Heart left ventricle (tissue), 13 donors: ENCODE data around the gene CDK5R2.

ENCODE experiments used
- POLR2A ChIP-seq, 2 donors: fragments of 450-650 bp; IDR thresholded peaks; one replicate each; pipeline ENCODE4 v1.6.1; 2017; ENCODE audit warnings: antibody characterized with exemption in 2 of 2, mild to moderate bottlenecking in 2 of 2, moderate library complexity in 2 of 2
- TF ChIP-seq, protein P1 (sequence below), 12 donors: fragments of 200-600 bp; sonication (generic) in 4 of 12; IDR thresholded peaks; one replicate each; pipeline versions ENCODE4 v1.5.0 to v1.8.0; 2018 to 2022; ENCODE audit warnings: antibody characterized with exemption in 12 of 12, mild to moderate bottlenecking in 5 of 12
- donor health status: ischemic (EF 13 %, LVEDD 7.1; RV severe dilation, severe dysfunction).
- donor health status: DM: no; HTN: yes; CAD: no.
- donor health status: DM: no; HTN: no; CAD: no.
- donor health status: ischemic (EF 25% LVEDD 6.9; RV normal size, moderate dysfunction).
- donor health status: ischemic (EF 25% LVEDD 5.7; RV mildly dilated, moderate dysfunction).
- donor health status: ischemic (EF 35%, LVEDD 5.7; RV mildly dilated, moderate dysfunction).
- donor health status: nonischemic (EF 11% LVEDD 7.7; RV severe dilation, severe dysfunction).
- donor health status: DM: yes; HTN: yes; CAD: no.
- donor health status: PGD.
- donor health status: ischemic (EF 29% LVEDD 5.4; RV normal size, mild dysfunction).
- donor health status: nonischemic (EF 23%, LVEDD 6.1; RV moderate dilation, normal function).

DNA sequence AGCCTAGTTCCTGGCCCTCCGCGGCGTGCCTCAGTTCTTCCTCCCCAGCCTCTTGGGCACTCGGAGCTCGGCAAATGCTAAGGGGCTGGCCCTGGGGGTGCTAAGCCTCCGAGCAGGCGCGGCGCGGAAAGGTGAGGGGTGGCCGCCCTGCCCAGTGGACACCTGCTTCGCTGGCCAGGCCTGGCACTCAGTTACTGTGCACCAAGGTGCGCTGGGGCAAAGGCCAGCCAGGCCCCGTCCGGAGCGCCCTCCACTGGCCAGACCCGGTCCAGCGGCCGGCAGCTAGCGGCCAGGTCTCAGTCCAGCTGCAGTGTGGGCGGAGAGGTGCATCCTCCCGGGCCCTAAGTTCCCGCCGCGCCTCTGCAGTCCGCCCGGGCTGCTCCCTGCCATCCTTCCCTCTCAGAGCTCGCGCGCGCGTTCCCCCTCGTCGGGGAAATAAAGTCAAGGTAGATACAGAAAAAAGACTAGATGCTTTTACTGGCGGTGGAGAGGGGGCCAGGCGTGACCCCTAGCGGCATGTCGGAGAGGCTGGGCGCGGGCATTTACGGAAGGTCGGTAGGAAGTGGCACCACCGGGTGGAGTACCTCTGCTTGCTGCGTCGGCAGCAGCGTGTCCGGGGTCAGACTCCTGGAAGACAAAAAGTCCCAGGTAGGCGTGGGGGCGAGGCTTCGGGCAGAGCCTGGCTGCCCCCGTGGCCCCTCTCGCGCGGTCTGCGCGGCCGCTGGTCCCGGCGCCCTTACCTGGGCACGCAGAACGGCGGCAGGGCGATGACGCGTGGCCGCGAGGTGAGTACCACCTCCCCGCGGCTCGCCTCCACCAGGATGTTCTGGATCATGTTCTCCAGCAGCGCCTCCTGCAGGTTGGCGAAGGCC, 43.2 kb downstream of the CDK5R2 start:
- TF ChIP-seq, protein P1, sequence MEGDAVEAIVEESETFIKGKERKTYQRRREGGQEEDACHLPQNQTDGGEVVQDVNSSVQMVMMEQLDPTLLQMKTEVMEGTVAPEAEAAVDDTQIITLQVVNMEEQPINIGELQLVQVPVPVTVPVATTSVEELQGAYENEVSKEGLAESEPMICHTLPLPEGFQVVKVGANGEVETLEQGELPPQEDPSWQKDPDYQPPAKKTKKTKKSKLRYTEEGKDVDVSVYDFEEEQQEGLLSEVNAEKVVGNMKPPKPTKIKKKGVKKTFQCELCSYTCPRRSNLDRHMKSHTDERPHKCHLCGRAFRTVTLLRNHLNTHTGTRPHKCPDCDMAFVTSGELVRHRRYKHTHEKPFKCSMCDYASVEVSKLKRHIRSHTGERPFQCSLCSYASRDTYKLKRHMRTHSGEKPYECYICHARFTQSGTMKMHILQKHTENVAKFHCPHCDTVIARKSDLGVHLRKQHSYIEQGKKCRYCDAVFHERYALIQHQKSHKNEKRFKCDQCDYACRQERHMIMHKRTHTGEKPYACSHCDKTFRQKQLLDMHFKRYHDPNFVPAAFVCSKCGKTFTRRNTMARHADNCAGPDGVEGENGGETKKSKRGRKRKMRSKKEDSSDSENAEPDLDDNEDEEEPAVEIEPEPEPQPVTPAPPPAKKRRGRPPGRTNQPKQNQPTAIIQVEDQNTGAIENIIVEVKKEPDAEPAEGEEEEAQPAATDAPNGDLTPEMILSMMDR (IDR thresholded peaks at IDR 0.05): peak in 8 of 12 donors; percentile 3 to 44 (median 27)
- no peak for TF ChIP-seq POLR2A (IDR thresholded peaks at IDR 0.05)
